Measurements from ENCODE around the gene MYBPC1. TPM values are rescaled to one million over a fixed set of nuclear protein-coding genes. Genes with fewer than 3 reads are reported as not detected.

Gene MYBPC1
- total RNA-seq, 1 experiment from 2014 or later, result 0.49 TPM

DNA sequence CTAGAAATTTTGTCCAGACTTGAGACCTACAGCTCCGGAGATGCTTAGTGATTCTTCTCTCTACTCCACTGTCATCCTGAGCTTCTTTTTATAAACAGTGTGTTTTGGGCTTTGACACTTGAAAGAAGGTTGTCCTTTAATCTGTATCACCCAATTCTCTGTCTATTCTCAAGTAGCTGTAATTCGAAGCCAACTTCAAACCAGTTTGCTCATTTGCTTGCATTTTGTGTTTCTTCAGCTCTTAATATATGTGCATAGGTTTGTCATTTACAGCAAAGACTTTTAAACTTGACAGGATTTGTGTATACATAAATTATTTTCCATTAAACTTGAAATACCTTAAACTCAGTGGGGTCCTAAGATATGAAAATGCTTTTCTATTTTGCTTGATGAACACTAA lies 16.4 kb upstream of the MYBPC1 start:
- H3K4me1 ChIP-seq (ENCODE audit: insufficient read depth, low read length, poor library complexity, severe bottlenecking), result no peaks in the 10 kb centered on the region
- H3K27ac ChIP-seq (ENCODE audit: low read depth, low read length, poor library complexity, severe bottlenecking), result no peak overlapping the region
- H3K4me3 ChIP-seq (ENCODE audit: low read depth, low read length, poor library complexity, severe bottlenecking), result no peak overlapping the region
- DNase-seq (ENCODE audit: low spot score), result no peak
- intact Hi-C loops (cut with micrococcal nuclease; ENCODE audit: unreplicated experiment), result no loop called here
- BruUV-seq (replicated peaks), result no TSS peak
- no peaks in the 10 kb centered on the region for H3K27me3 ChIP-seq (replicated peaks; ENCODE audit: insufficient read depth, low read depth, low read length, poor library complexity)
- TF ChIP-seq, protein P1, sequence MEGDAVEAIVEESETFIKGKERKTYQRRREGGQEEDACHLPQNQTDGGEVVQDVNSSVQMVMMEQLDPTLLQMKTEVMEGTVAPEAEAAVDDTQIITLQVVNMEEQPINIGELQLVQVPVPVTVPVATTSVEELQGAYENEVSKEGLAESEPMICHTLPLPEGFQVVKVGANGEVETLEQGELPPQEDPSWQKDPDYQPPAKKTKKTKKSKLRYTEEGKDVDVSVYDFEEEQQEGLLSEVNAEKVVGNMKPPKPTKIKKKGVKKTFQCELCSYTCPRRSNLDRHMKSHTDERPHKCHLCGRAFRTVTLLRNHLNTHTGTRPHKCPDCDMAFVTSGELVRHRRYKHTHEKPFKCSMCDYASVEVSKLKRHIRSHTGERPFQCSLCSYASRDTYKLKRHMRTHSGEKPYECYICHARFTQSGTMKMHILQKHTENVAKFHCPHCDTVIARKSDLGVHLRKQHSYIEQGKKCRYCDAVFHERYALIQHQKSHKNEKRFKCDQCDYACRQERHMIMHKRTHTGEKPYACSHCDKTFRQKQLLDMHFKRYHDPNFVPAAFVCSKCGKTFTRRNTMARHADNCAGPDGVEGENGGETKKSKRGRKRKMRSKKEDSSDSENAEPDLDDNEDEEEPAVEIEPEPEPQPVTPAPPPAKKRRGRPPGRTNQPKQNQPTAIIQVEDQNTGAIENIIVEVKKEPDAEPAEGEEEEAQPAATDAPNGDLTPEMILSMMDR (conservative IDR thresholded peaks at IDR 0.05; ENCODE audit: low read depth, low read length), result no peak
- no peak for TF ChIP-seq EZH2 (IDR thresholded peaks at IDR 0.05; ENCODE audit: borderline replicate concordance, low read depth, low read length, poor library complexity, severe bottlenecking)
- ChIA-PET CTCF (no interaction called here), POLR2A (ENCODE audit: low non-redundant PET) (no interaction called here)
- no peaks in the 10 kb centered on the region for H3K36me3 ChIP-seq (ENCODE audit: insufficient read depth, low read length, poor library complexity, severe bottlenecking)
- H3K9me3 ChIP-seq (ENCODE audit: low read depth, low read length, poor library complexity, severe bottlenecking), result no peaks in the 10 kb centered on the region

DNA sequence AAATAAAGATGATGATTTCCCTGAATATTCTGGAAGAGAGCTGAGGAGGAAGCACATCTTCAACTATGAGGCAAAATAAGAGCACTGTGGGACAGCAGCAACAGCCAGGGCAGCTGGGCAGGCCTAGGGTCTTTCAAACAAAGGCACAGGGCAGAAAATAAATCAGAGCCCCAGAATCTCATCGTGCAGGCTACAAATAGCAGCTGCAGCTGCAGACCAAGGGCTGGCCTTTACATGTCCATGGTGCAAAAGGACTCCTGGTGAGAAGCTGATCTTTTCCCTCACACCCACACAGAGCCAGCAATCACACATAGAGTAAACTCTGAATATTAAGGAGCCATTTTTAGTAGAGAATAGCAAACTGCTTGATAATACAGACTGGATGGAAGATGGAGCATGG lies 13.6 kb upstream of the MYBPC1 start:
- ChIA-PET POLR2A (ENCODE audit: low non-redundant PET) (no interaction called here), CTCF (no interaction called here)
- no peak for DNase-seq (ENCODE audit: low spot score)
- intact Hi-C loops (cut with micrococcal nuclease; ENCODE audit: unreplicated experiment), result no loop called here
- Histone ChIP-seq H3K36me3 (ENCODE audit: insufficient read depth, low read length, poor library complexity, severe bottlenecking) (no peaks in the 10 kb centered on the region), H3K27ac (ENCODE audit: low read depth, low read length, poor library complexity, severe bottlenecking) (no peak overlapping the region), H3K4me1 (ENCODE audit: insufficient read depth, low read length, poor library complexity, severe bottlenecking) (no peaks in the 10 kb centered on the region), H3K4me3 (ENCODE audit: low read depth, low read length, poor library complexity, severe bottlenecking) (no peak overlapping the region), H3K9me3 (ENCODE audit: low read depth, low read length, poor library complexity, severe bottlenecking) (no peaks in the 10 kb centered on the region), H3K27me3 (replicated peaks; ENCODE audit: insufficient read depth, low read depth, low read length, poor library complexity) (no peaks in the 10 kb centered on the region)
- TF ChIP-seq EZH2 (IDR thresholded peaks at IDR 0.05; ENCODE audit: borderline replicate concordance, low read depth, low read length, poor library complexity, severe bottlenecking), result no peak
- TF ChIP-seq, protein P1 (conservative IDR thresholded peaks at IDR 0.05; ENCODE audit: low read depth, low read length), result no peak
- BruUV-seq (replicated peaks), result no TSS peak

DNA sequence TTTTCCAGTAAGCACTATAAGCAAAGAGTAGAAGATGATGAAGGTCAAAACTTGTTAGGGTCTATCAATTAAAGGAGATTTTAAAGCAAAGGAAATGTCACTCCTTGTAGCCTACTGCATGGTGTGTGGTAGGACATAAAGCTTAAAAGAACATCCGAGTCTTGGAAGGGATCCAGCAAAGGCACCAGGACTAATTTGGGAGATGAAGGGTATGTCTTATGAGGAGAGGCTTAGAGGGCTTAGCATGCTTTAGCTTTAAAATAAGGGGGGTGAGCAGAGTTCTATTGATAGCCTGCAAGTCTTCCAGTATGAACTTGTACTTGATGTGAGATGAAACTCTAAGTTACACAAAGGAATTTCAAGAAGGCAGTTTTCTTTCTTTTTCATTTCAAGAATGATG lies 11.8 kb upstream of the MYBPC1 start:
- Histone ChIP-seq H3K36me3 (ENCODE audit: insufficient read depth, low read length, poor library complexity, severe bottlenecking) (no peaks in the 10 kb centered on the region), H3K4me1 (ENCODE audit: insufficient read depth, low read length, poor library complexity, severe bottlenecking) (no peaks in the 10 kb centered on the region), H3K4me3 (ENCODE audit: low read depth, low read length, poor library complexity, severe bottlenecking) (no peak overlapping the region), H3K27me3 (replicated peaks; ENCODE audit: insufficient read depth, low read depth, low read length, poor library complexity) (no peaks in the 10 kb centered on the region), H3K9me3 (ENCODE audit: low read depth, low read length, poor library complexity, severe bottlenecking) (no peaks in the 10 kb centered on the region), H3K27ac (ENCODE audit: low read depth, low read length, poor library complexity, severe bottlenecking) (no peak overlapping the region)
- BruUV-seq (replicated peaks), result no TSS peak
- CTCF ChIA-PET, result interaction anchor here (0.6 kb wide), 1 partner anchor 343 kb away, joined by 4 read pairs; no protein-coding TSS in a partner anchor
- intact Hi-C loops (cut with micrococcal nuclease; ENCODE audit: unreplicated experiment), result no loop called here
- no peak for TF ChIP-seq EZH2 (IDR thresholded peaks at IDR 0.05; ENCODE audit: borderline replicate concordance, low read depth, low read length, poor library complexity, severe bottlenecking)
- TF ChIP-seq, protein P1 (conservative IDR thresholded peaks at IDR 0.05; ENCODE audit: low read depth, low read length), result no peak
- POLR2A ChIA-PET (ENCODE audit: low non-redundant PET), result no interaction called here
- peak; percentile 59 for DNase-seq (ENCODE audit: low spot score)
